Measurements from ENCODE around the gene TOM1. TPM values are rescaled to one million over a fixed set of nuclear protein-coding genes. Genes with fewer than 3 reads are reported as not detected.

Gene TOM1
- total and polyA plus RNA-seq, 2 of the 13 experiments (the other 11 are each of a cell fraction or from before 2014, with no cell fraction given) = 30.8 to 87.3 TPM

DNA sequence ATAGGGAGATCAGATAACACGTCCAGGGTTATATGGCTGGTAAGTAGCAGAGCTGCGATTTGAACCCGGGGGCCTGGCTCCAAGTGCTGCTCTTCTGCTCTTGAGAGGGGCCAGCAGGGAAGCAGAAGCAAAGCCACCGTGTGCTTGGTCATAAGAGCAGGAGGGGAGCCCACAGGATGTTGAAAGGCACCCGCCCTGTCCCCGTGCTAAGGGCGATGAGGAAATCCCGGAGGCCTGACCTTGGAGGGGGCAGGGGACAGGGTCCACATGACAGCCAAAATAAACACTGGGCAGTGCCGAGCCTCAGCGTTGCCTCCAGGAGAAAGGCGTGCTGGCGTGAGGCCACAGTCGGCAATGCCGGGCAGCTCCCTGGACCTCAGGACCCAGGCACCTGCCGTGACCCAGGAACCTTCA lies 28.8 kb downstream of the TOM1 start (continued):
- TF ChIP-seq, protein P1, sequence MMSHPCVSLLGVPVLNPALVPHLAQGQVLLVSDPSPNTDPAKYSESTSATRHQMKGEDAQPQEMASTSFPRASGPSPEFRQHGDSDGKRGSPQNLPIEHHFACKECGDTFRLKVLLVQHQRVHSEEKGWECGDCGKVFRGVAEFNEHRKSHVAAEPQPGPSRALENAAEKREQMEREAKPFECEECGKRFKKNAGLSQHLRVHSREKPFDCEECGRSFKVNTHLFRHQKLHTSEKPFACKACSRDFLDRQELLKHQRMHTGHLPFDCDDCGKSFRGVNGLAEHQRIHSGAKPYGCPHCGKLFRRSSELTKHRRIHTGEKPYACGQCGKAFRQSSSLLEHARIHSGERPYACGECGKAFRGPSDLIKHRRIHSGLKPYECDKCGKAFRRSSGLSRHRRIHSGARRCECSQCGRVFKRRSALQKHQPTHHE (CRISPR knock-in tag; IDR thresholded peaks at IDR 0.05; ENCODE audit: borderline replicate concordance) = peak; percentile 73; the same call in 1 of the 2 replicates
- TF ChIP-seq ZSCAN9 (CRISPR knock-in tag; IDR thresholded peaks at IDR 0.05; ENCODE audit: borderline replicate concordance) (peak; percentile 97), ZNF672 (CRISPR knock-in tag; IDR thresholded peaks at IDR 0.05) (no peak), HNRNPH1 (optimal IDR thresholded peaks at IDR 0.05; ENCODE audit: low read depth, low read length) (no peak), THAP11 (CRISPR knock-in tag; IDR thresholded peaks at IDR 0.05) (peak; percentile 84), KDM5B (CRISPR knock-in tag; IDR thresholded peaks at IDR 0.05; ENCODE audit: borderline replicate concordance) (peak; percentile 71; the same call in 1 of the 2 replicates), ATF1 (CRISPR knock-in tag; IDR thresholded peaks at IDR 0.05) (no peak), ZNF230 (CRISPR knock-in tag; IDR thresholded peaks at IDR 0.05) (peak; percentile 74; the same call in 1 of the 2 replicates), SETDB1 (CRISPR knock-in tag; IDR thresholded peaks at IDR 0.05; ENCODE audit: borderline replicate concordance) (no peak), JDP2 (CRISPR knock-in tag; IDR thresholded peaks at IDR 0.05; ENCODE audit: borderline replicate concordance) (no peak; the same call in 1 of the 2 replicates), SALL1 (CRISPR knock-in tag; IDR thresholded peaks at IDR 0.05) (peak; percentile 99), ZFP36L2 (CRISPR knock-in tag; IDR thresholded peaks at IDR 0.05) (no peak)
- TF ChIP-seq, protein P2, sequence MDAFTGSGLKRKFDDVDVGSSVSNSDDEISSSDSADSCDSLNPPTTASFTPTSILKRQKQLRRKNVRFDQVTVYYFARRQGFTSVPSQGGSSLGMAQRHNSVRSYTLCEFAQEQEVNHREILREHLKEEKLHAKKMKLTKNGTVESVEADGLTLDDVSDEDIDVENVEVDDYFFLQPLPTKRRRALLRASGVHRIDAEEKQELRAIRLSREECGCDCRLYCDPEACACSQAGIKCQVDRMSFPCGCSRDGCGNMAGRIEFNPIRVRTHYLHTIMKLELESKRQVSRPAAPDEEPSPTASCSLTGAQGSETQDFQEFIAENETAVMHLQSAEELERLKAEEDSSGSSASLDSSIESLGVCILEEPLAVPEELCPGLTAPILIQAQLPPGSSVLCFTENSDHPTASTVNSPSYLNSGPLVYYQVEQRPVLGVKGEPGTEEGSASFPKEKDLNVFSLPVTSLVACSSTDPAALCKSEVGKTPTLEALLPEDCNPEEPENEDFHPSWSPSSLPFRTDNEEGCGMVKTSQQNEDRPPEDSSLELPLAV (CRISPR knock-in tag; conservative IDR thresholded peaks at IDR 0.05; ENCODE audit: low read depth) = no peak
- TF ChIP-seq, protein P3, sequence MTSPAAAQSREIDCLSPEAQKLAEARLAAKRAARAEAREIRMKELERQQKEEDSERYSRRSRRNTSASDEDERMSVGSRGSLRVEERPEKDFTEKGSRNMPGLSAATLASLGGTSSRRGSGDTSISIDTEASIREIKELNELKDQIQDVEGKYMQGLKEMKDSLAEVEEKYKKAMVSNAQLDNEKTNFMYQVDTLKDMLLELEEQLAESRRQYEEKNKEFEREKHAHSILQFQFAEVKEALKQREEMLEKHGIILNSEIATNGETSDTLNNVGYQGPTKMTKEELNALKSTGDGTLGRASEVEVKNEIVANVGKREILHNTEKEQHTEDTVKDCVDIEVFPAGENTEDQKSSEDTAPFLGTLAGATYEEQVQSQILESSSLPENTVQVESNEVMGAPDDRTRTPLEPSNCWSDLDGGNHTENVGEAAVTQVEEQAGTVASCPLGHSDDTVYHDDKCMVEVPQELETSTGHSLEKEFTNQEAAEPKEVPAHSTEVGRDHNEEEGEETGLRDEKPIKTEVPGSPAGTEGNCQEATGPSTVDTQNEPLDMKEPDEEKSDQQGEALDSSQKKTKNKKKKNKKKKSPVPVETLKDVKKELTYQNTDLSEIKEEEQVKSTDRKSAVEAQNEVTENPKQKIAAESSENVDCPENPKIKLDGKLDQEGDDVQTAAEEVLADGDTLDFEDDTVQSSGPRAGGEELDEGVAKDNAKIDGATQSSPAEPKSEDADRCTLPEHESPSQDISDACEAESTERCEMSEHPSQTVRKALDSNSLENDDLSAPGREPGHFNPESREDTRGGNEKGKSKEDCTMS (CRISPR knock-in tag; conservative IDR thresholded peaks at IDR 0.05) = no peak
- TF ChIP-seq, protein P4, sequence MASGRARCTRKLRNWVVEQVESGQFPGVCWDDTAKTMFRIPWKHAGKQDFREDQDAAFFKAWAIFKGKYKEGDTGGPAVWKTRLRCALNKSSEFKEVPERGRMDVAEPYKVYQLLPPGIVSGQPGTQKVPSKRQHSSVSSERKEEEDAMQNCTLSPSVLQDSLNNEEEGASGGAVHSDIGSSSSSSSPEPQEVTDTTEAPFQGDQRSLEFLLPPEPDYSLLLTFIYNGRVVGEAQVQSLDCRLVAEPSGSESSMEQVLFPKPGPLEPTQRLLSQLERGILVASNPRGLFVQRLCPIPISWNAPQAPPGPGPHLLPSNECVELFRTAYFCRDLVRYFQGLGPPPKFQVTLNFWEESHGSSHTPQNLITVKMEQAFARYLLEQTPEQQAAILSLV (CRISPR knock-in tag; IDR thresholded peaks at IDR 0.05; ENCODE audit: borderline replicate concordance) = peak; percentile 93
- TF ChIP-seq, protein P5, sequence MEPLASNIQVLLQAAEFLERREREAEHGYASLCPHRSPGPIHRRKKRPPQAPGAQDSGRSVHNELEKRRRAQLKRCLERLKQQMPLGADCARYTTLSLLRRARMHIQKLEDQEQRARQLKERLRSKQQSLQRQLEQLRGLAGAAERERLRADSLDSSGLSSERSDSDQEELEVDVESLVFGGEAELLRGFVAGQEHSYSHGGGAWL (CRISPR knock-in tag; IDR thresholded peaks at IDR 0.05) = peak; percentile 59; the same call in 1 of the 2 replicates
- TF ChIP-seq, protein P6, sequence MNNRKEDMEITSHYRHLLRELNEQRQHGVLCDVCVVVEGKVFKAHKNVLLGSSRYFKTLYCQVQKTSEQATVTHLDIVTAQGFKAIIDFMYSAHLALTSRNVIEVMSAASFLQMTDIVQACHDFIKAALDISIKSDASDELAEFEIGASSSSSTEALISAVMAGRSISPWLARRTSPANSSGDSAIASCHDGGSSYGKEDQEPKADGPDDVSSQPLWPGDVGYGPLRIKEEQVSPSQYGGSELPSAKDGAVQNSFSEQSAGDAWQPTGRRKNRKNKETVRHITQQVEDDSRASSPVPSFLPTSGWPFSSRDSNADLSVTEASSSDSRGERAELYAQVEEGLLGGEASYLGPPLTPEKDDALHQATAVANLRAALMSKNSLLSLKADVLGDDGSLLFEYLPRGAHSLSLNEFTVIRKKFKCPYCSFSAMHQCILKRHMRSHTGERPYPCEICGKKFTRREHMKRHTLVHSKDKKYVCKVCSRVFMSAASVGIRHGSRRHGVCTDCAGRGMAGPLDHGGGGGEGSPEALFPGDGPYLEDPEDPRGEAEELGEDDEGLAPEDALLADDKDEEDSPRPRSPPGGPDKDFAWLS (CRISPR knock-in tag; IDR thresholded peaks at IDR 0.05; ENCODE audit: borderline replicate concordance) = no peak
- TF ChIP-seq, protein P7, sequence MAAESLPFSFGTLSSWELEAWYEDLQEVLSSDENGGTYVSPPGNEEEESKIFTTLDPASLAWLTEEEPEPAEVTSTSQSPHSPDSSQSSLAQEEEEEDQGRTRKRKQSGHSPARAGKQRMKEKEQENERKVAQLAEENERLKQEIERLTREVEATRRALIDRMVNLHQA (CRISPR knock-in tag; IDR thresholded peaks at IDR 0.05) = 0 out of 2 replicates have a peak, but pooled peaks have one; percentile 20
- TF ChIP-seq, protein P8, sequence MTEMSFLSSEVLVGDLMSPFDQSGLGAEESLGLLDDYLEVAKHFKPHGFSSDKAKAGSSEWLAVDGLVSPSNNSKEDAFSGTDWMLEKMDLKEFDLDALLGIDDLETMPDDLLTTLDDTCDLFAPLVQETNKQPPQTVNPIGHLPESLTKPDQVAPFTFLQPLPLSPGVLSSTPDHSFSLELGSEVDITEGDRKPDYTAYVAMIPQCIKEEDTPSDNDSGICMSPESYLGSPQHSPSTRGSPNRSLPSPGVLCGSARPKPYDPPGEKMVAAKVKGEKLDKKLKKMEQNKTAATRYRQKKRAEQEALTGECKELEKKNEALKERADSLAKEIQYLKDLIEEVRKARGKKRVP (CRISPR knock-in tag; IDR thresholded peaks at IDR 0.05) = peak in 1 of 2 experiments; percentile 89; a peak in 2 of 4 replicates
